ENCODE data around the gene MINK1. TPM values are rescaled to one million over a fixed set of nuclear protein-coding genes. Genes with fewer than 3 reads are reported as not detected.

The MINK1 gene
- total and polyA plus RNA-seq, 2 of the 8 experiments (the other 6 are each of a cell fraction or from before 2014, with no cell fraction given) = 26.9 to 77.7 TPM

DNA sequence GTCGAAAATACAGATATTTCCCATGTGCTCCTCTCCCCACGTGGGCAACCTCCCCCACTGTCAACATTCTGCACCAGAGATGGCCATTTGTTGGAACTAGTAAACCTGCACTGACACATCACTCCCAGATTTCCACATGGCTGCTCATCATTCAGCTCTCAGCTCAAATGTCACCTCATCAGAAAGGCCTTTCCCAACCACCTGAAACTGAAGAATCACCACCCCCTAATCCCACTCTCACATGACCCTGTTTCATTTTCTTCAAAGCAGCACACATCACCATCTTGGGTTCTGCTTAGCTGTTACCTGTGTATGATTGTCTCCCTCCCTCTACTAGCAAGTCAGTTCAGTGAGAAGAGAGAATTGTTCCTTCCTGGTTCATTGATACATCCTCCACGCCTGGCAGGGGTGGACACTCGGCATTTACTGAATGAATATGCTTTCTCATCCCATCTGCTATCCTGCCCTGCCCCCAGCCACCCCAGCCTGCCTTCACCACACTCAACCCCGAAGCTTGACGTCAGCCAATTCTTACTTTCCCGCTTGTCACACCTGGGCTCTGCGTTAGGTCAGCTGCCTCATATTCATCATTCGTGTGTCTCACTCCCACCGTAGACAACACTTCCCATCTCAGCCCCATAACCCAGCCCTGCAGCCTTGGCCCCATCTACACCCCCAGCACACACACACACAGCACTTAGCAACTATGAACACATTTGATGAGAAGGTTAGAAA, 32.5 kb upstream of the MINK1 start:
- Histone ChIP-seq H4K8ac (ENCODE audit: extremely low read depth, insufficient read depth, low read length) (no peak overlapping the region), H4K20me1 (replicated peaks in 1 of 2; ENCODE audit: control insufficient read depth in 1 of 2, insufficient read depth in 2 of 2, low read length in 2 of 2) (peaks cover 0 to 4% of the 10 kb centered on the region in 2 experiments), H3K27me3 (replicated peaks in 1 of 4; ENCODE audit: control insufficient read depth in 3 of 4, extremely low read depth in 1 of 4, insufficient read depth in 3 of 4, low read length in 3 of 4) (no peaks in the 10 kb centered on the region), H2BK12ac (ENCODE audit: low read depth, low read length) (no peak overlapping the region), H3K18ac (ENCODE audit: extremely low read depth, low read length) (no peak overlapping the region), H3K4ac (replicated peaks; ENCODE audit: insufficient read length, low read depth, low read length) (no peak overlapping the region), H3K4me2 (ENCODE audit: insufficient read depth in 1 of 2, low read depth in 2 of 2, low read length in 2 of 2) (no peak overlapping the region), H3K4me3 (ENCODE audit: extremely low read depth in 1 of 4, insufficient read depth in 2 of 4, low read depth in 3 of 4, low read length in 4 of 4) (no peak overlapping the region), H3K79me1 (ENCODE audit: low read depth, low read length) (peaks cover 7% of the 10 kb centered on the region), H3K23me2 (ENCODE audit: low read depth, low read length) (peaks cover 6% of the 10 kb centered on the region; the same call in 1 of the 2 replicates), H2BK120ac (replicated peaks; ENCODE audit: low read depth, low read length) (no peak overlapping the region), H3K36me3 (ENCODE audit: control insufficient read depth in 2 of 4, insufficient read depth in 4 of 4, low read length in 3 of 4) (peaks cover 0 to 20% (median 12%) of the 10 kb centered on the region in 4 experiments; a peak in 7 of 8 replicates), H3K4me1 (replicated peaks in 1 of 4; ENCODE audit: control insufficient read depth in 3 of 4, insufficient read depth in 4 of 4, low read length in 3 of 4) (no peaks in the 10 kb centered on the region; a peak in 1 of 7 replicates), H4K5ac (ENCODE audit: insufficient read length, low read depth, low read length) (no peak overlapping the region), H3K56ac (replicated peaks; ENCODE audit: insufficient read length, low read depth, low read length) (no peak overlapping the region), H2BK5ac (ENCODE audit: low read depth, low read length) (no peak overlapping the region; the same call in 1 of the 2 replicates), H4K91ac (replicated peaks; ENCODE audit: insufficient read length, low read length) (no peak overlapping the region), H3K27ac (ENCODE audit: low read depth, low read length) (no peak overlapping the region), H3K79me2 (ENCODE audit: control insufficient read depth in 1 of 2, insufficient read depth in 2 of 2, low read length in 2 of 2) (peaks cover 0 to 19% of the 10 kb centered on the region in 2 experiments; a peak in 2 of 4 replicates), H3K9me3 (ENCODE audit: insufficient read depth in 2 of 2, low read depth in 1 of 2, low read length in 1 of 2) (no peaks in the 10 kb centered on the region), H3K14ac (ENCODE audit: insufficient read length) (no peak overlapping the region), H3K9ac (replicated peaks in 1 of 4; ENCODE audit: extremely low read depth in 1 of 4, low read depth in 3 of 4, low read length in 3 of 4) (peak overlapping the region in 1 of 4 experiments; percentile 21; a peak in 2 of 7 replicates), H2BK15ac (ENCODE audit: low read length) (no peak overlapping the region), H2AK5ac (ENCODE audit: low read depth, low read length) (no peak overlapping the region), H2AFZ (ENCODE audit: low read length) (no peak overlapping the region), H2BK20ac (ENCODE audit: low read length) (no peak overlapping the region), H3K23ac (ENCODE audit: insufficient read length) (no peak overlapping the region)
- no peak for DNase-seq (ENCODE audit: low read depth in 1 of 2, low spot score in 2 of 2)
- TF ChIP-seq ATF2 (IDR thresholded peaks at IDR 0.05; ENCODE audit: low read length) (no peak), HDAC2 (IDR thresholded peaks at IDR 0.05; ENCODE audit: borderline replicate concordance in 1 of 2, low read depth in 2 of 2, low read length in 2 of 2) (no peak), MAFK (IDR thresholded peaks at IDR 0.05; ENCODE audit: low read depth, low read length) (no peak), CHD2 (IDR thresholded peaks at IDR 0.05; ENCODE audit: low read length) (no peak), TBP (IDR thresholded peaks at IDR 0.05; ENCODE audit: low read depth, low read length) (no peak)
- WGBS, 2 experiments (ENCODE audit: extremely low coverage in 1 of 2, insufficient coverage in 1 of 2, insufficient read length in 1 of 2, insufficient replicate concordance in 2 of 2, low coverage in 1 of 2, low lambda C conversion rate in 2 of 2, missing lambda C conversion rate in 1 of 2) = 74% methylated on average over 10 of the region's 10 CpGs; no CpG with 5 or more reads in 1 of the 2 experiments
- no peak for FAIRE-seq
- POLR2A ChIA-PET (ENCODE audit: partially characterized antibody) = interaction anchor here (0.5 to 1.6 kb wide), 2 partner anchors 14 to 122 kb away, joined by 3 to 5 read pairs; no protein-coding TSS in a partner anchor
- CTCF ChIA-PET (ENCODE audit: partially characterized antibody) = interaction anchor here (0.6 to 1.5 kb wide), 4 partner anchors 13 to 245 kb away, joined by 3 to 4 read pairs (median 3); no protein-coding TSS in a partner anchor
